ENCODE data around the gene INHA.

Gene INHA

DNA sequence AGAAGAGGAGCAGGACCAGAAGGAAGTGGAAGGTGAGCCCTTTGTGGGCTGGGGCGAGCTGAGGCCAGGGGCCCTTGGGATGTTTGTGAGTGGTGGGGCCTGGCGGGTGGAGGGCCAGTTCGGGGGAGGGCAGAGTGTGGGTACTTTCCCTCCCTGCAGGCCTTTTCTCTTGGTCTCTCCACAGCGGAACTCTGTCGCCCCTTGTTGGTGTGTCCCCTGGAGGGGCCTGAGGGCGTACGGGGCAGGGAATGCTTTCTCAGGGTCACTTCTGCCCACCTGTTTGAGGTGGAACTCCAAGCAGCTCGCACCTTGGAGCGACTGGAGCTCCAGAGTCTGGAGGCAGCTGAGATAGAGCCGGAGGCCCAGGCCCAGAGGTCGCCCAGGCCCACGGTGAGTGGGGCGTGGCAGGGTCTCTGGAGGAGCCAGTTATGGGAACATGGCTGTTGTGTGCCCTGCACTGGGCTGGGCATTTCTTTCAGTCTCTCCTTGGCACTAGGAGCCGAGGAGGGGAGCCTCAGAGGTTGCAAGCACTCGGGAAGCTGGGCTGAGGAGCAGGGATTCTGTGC is 36.4 kb downstream of the INHA start:
- no peak for DNase-seq (ENCODE audit: low read depth in 2 of 3, low spot score in 2 of 3)

DNA sequence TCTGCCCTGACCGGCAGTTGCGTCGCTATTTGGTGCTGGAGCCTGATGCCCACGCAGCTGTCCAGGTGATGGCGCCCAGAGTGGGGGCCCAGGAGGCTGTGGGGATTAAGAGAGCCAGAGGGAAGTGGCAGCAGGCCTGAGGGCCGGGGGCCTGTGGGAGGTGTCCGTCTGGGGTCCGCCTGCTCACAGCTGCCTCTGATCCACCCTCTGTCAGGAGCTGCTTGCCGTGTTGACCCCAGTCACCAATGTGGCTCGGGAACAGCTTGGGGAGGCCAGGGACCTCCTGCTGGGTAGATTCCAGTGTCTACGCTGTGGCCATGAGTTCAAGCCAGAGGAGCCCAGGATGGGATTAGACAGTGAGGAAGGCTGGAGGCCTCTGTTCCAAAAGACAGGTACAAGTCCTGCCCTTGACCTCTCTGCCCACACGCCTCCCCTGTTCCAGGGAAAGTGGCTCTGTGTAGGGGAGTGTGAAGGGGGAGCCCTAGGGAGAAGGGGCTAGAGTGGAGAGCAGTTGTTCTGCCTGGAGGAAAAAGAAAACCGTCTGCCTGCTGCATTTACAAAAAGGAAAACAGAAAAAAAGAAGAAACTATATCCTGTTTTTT is 37.1 kb downstream of the INHA start:
- no peak for DNase-seq (ENCODE audit: low read depth in 2 of 3, low spot score in 2 of 3)

DNA sequence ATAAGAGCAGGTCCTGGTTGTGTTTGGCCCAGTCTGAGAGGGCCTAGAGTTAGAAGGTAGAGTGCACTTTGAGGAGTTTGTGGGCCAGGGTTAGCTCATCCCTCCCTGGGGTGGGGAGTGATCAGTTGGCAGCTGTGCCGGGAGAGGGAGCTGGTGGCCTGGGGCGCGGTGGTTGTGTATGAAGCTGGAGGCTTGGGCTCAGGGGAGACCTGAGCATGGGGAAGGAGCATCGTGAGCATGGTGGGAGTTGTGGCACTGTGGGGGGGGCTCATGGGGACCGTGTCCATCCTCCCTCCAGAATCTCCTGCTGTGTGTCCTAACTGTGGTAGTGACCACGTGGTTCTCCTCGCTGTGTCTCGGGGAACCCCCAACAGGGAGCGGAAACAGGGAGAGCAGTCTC is 39.2 kb downstream of the INHA start:
- DNase-seq (ENCODE audit: low read depth in 2 of 3, low spot score in 2 of 3) = no peak

DNA sequence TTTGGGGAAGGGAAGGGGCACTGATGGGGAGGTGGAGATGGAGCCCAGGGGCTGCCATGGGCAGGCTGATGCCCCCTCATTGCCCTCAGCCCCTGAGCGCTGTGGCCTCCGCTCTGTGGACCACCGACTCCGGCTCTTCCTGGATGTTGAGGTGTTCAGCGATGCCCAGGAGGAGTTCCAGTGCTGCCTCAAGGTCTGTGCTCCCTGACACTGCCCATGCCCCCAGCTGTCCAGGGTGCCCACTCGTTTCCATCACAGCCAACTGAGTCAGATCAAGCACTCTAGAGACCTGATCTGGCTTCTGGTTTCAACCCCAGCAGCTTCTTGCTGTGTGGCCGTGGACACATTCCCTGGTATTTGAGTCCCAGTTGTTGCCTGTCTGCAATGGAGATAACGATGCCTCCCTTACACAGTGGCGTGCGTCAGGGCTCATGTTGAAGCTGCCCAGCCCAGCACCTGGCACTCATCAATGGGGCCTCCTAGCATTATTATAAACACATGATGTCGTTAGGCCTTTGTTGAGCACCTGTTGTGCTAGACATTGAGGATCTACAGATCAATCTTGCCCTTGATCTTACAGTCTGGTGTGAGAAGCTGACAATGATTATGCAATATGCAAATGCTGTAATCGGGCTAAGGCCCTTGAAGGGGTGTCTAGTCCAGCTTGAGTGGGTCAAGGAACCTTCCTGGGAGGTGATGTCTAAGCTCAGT is 39.9 kb downstream of the INHA start:
- DNase-seq (ENCODE audit: low read depth in 2 of 3, low spot score in 2 of 3) = no peak

DNA sequence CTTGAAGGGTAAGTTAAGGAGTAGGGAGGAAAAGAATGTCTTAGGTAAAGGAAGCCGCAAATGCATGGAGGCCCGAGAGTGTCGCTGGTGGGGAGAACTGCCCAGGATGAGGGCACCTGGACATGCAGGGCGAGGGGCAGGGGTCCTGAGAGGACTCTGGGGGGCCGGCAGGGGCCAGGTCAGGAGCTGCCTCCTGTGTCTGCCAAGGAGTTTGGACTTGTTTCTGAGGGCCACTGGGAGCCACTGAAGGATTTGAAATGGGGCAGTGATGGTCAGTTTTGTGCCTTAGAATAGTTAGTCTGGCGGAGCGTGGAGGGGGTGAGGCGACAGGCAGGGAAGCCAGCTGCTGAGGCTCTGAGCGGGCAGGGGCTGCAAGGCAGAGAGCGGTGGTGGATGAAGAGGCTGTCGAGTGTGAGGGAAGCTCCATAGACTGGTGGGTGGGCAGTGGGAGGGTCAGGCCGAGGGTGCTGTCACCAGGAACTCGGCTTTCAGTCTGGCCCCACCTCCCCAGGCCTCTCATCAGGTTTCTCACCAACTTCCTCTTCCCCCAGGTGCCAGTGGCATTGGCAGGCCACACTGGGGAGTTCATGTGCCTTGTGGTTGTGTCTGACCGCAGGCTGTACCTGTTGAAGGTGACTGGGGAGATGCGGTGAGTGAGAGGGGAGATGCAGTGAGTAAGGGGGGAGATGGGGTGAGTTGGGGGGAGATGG is 40.6 kb downstream of the INHA start:
- no peak for DNase-seq (ENCODE audit: low read depth in 2 of 3, low spot score in 2 of 3)

DNA sequence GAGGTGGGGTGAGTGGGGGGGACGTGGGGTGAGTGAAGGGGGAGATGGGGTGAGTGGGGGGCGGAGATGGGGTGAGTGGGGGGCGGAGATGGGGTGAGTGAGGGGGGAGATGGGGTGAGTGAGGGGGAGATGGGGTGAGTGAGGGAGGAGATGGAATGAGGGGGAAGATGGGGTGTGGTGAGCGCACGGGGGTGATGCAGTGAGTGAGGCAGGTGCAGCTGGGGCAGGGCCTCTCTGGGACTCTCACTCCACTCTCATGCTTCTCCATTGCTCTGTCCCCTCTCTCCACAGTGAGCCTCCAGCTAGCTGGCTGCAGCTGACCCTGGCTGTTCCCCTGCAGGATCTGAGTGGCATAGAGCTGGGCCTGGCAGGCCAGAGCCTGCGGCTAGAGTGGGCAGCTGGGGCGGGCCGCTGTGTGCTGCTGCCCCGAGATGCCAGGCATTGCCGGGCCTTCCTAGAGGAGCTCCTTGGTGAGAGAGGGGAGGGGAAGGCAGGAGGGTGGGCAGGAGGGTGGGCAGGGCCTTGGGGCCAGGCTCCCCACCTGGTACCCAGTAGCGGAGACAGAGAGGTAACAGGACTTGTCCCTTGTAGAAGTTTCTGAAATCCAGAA is 41.5 kb downstream of the INHA start:
- no peak for DNase-seq (ENCODE audit: low read depth in 2 of 3, low spot score in 2 of 3)

DNA sequence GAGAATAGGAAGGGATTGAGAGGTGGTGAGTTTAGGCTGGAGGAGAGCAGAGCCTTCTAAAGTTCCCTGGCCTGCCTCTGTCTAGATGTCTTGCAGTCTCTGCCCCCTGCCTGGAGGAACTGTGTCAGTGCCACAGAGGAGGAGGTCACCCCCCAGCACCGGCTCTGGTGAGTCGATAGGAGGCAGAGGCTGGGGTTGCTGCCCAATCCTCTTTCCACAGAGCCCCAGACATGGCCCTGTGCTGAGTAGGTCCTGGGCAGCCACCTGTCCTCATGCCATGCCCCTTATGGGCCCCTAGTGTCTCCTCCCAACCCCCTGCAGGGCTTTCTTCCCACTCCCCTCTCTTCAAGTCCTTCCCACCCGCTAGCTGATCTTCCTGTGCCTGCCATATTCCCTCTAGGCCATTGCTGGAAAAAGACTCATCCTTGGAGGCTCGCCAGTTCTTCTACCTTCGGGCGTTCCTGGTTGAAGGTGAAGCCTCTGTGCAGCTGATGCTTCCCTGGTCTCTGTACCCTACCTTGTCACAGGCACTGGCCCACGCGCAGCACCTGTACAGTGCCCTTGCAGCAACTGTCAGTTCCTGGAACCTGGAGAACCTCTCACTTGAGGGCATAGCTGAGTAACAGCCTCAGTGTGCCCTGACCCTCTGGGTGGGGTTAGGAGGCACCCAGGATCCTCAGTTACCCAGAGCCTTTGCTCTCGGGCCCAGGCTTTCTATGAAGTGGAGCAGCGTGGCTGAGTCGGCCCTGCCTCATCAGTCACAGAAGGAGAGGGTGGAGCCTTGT is 42.2 kb downstream of the INHA start:
- no peak for DNase-seq (ENCODE audit: low read depth in 2 of 3, low spot score in 2 of 3)

DNA sequence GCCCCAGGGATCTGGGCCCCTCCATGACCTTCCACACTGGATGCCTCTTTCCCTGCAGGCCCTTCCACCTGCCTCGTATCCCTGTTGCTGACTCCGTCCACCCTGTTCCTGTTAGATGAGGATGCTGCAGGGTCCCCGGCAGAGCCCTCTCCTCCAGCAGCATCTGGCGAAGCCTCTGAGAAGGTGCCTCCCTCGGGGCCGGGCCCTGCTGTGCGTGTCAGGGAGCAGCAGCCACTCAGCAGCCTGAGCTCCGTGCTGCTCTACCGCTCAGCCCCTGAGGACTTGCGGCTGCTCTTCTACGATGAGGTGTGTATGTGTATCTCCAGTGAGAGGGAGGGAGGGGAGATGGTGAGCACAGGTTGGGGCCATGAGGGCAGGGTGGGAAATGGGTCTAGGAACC is 42.9 kb downstream of the INHA start:
- no peak for DNase-seq (ENCODE audit: low read depth in 2 of 3, low spot score in 2 of 3)

DNA sequence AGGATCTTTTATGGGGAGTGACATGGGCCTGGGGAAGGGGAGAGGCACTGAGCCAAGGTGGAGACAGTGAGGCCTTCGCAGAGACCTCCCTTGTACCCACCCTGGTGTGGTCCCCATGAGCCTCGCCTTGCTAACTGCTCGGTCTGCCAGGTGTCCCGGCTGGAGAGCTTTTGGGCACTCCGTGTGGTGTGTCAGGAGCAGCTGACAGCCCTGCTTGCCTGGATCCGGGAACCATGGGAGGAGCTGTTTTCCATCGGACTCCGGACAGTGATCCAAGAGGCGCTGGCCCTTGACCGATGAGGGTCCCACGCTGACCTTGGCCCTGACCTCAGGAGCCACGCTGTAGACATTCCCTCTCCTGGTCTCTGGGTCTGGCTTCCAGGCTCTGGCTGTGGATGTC is 43.8 kb downstream of the INHA start:
- DNase-seq (ENCODE audit: low read depth in 2 of 3, low spot score in 2 of 3) = no peak

DNA sequence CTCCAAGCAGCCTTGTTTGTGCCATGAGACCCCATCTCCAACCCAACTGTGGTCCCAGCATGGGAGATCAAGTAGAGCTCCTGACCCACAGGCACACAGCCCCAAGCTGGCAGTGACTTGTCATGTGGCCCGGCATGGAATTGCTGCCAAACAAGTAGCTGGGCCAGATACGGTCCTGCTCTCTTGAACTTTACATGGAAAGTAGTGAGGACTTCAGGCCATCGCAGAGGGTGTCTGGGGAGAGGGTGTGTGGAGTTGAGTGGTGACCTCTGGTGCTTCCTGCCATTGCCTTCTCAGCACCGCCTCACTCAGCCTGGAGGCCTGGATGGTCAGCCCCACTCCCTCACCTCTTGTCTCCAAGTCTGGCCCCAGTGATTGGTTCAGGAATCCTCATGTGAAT is 44.4 kb downstream of the INHA start:
- no peak for DNase-seq (ENCODE audit: low read depth in 2 of 3, low spot score in 2 of 3)

DNA sequence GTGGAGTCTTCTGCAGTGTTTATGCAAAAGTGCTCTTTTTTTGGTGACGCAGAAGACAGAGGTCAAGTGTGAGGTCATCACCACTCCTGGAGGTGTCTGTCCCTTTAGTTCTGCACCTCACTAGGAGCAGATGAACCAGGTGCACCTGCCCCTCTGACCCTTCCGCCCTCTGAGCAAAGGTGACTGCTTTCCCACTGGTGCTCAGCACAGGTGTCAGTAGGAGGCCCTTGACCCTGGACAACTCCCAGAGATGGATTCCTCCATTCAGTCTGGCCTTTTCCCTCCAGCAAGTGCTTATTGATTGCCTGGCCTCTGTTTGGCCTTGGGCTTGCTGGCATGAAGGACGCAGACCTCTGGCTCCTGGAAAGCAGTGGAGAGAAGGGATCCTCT is 46.6 kb downstream of the INHA start:
- DNase-seq (ENCODE audit: low read depth in 2 of 3, low spot score in 2 of 3) = no peak

DNA sequence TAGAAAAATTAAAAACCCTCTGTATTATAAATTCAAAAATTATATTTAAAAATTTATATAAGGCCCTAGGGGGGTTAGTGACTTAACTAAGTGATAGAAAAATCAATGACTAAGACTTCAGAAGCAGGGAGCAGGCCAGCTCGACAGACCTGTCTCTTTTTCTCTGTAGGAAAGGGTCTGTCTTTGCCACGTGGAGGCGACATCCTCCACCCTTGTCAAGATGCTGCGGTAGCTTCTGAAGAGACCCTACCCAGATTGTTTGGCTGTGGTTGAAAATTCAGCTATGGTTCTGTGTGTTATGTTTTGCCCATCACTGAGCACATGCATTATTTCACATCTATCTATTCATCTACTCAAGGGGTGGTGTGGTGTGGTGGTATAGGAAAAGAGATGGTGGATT is 47.1 kb downstream of the INHA start:
- DNase-seq (ENCODE audit: low read depth in 2 of 3, low spot score in 2 of 3) = no peak

DNA sequence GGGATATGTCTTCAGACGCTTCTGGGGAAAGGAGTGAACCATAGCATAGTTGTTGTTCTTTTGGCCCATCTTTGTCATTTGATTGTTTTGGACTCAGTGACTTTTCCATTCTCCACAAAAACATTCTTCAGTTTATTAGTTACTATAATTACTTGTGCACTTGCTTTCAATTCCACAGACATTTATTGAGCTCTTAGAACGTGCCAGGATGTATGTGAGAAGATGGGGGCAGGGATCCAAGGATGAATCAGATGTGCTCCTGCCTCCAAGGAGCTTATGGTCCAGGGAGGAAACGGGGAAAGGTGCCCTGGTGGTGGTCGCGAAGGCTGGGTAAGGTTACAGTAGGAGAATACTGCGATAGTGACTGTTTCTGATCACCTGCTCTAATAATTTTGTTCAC is 48.4 kb downstream of the INHA start:
- DNase-seq (ENCODE audit: low read depth in 2 of 3, low spot score in 2 of 3) = no peak

DNA sequence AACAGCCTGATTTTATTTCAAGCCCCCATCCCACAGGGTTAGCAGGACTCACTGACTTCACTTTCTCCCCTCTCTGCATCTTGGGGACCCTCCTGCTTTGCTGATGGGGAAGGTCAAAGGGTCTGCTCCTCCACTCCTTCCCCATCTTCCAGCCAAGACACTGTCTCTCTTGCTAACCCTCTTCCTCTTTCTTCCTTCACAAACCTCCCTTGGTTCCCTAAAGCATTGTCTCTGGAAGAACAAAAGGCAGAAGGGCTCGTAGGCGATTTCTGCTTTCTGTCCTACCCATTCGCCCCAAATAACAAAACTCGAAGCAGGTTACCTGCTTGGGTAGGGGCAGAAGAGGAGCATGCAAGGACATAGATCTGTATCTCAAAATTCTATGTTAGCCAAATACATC is 49.8 kb downstream of the INHA start:
- no peak for DNase-seq (ENCODE audit: low read depth in 2 of 3, low spot score in 2 of 3)

DNA sequence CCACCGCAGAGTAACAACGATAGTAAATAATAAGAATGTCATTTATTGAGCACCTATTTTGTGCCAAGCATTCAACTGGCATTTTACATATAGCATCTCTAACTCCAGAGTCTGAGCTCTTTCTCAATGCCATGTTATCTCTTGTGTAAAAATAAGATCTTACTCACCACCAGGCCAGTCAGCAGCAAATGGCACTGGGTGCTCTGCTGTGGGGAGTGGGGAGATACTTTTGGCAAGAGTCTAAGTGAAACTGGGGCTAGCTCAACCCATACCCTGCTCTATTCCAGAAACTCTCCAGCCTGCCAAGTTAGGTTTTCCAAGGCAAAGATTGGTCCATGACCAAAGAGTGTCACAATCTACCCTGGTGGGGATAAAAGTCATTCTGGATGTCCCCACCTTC is 50.4 kb downstream of the INHA start:
- no peak for DNase-seq (ENCODE audit: low read depth in 2 of 3, low spot score in 2 of 3)

DNA sequence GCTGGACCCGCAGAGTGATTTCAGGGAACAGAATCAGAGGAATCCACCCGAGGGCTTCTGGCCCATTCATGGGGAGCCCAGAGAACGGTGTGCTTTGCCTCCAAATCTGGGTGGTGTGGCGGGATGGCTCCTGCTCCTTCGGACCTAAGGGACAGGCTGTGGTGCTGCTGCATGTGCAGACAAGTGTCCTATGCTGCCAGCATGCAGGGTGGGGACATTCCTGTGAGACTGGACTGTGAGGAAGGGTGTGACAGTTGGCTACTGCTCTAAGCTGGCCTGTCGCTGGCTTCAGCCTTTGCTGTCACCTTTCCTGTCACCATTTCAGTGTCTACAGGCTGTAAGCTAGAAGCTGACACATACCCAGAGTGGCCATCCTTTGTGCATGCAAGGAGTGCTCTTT is 52.5 kb downstream of the INHA start:
- no peak for DNase-seq (ENCODE audit: low read depth in 2 of 3, low spot score in 2 of 3)

DNA sequence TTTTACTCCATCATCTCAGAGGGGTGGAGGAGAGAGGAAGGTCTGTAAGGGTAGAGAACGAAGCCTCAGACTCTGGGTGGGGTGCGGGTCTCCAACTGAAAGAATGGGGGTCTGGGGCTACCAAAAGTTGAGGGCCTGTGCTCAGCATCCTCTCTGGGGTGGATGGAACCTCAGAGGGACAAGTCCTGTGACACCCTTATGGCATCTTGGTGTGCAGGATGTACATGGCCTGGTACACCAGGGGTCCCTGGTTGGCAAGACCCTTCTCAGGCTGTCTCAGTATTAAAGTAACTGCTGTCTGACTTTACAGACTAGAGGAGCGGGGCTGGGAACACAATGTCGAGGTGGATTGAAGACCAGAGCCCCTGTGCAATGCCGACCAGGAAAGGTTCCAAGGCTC is 53.1 kb downstream of the INHA start:
- no peak for DNase-seq (ENCODE audit: low read depth in 2 of 3, low spot score in 2 of 3)
